ENCODE measurements around the gene SLC36A4.

The SLC36A4 gene

DNA sequence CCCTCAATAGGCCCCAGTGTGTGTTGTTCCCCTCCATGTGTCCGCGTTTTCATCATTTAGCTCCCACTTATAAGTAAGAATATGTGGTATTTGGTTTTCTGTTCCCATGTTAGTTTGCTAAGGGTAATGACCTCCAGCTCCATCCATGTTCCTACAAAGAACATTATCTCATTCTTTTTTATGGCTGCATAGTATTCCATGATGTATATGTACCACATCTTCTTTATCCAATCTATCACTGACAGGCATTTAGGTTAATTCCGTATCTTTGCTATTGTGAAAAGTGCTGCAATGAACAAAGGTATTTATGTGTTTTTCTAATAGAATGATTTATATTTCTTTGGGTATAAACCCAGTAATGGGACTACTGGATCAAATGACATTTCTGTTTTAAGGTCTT, 42.1 kb downstream of the SLC36A4 start:
- peaks cover 20% of the 10 kb centered on the region for H3K36me3 ChIP-seq (ENCODE audit: control insufficient read depth, insufficient read depth, low read length, severe bottlenecking)
- no peaks in the 10 kb centered on the region for H3K27me3 ChIP-seq (replicated peaks; ENCODE audit: control insufficient read depth, insufficient read depth, low read length)
- no peak overlapping the region for H3K9ac ChIP-seq (ENCODE audit: low read length)
- no peak for DNase-seq (ENCODE audit: low read depth)
- no peak overlapping the region for H3K4me3 ChIP-seq (ENCODE audit: low read length)
- no peaks in the 10 kb centered on the region for H3K9me3 ChIP-seq (ENCODE audit: control insufficient read depth, low read length)
- H3K4me1 ChIP-seq (ENCODE audit: control insufficient read depth, insufficient read depth, low read length), result no peaks in the 10 kb centered on the region

DNA sequence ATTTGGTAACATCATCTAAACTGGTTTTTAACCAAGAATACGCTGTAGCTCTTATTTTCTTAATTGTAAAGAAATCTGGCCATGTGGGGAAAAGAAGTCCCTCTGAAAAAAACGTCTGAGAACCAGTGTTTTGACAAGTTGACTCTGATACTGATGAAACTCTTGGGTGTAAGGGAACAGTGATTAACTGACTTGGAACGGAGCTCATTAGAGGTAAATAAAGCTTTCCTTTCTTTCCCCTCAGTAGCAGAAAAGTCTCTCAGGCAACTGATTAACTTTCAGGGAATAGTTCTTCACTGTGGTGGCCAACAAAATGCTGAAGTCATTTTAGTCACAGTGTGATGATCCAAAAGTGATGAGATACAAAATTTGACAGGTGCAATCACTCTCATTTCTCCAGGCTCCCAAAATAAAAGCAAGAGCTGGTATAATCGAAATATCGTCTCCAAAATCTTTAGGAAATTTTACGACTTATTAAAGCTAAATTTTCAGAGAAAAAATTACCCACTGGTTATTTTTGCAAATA, 52.3 kb downstream of the SLC36A4 start:
- no peak for DNase-seq (ENCODE audit: low read depth)
- Histone ChIP-seq H3K27me3 (replicated peaks; ENCODE audit: control insufficient read depth, insufficient read depth, low read length) (no peaks in the 10 kb centered on the region), H3K9ac (ENCODE audit: low read length) (no peak overlapping the region)

GRCh38 chr11:93143800-93144199, 54.0 kb downstream of the SLC36A4 start:
- Histone ChIP-seq H3K9ac (ENCODE audit: low read length) (no peak overlapping the region), H3K9me3 (ENCODE audit: control insufficient read depth, low read length) (no peaks in the 10 kb centered on the region), H3K4me1 (ENCODE audit: control insufficient read depth, insufficient read depth, low read length) (peaks cover 3% of the 10 kb centered on the region), H3K36me3 (ENCODE audit: control insufficient read depth, insufficient read depth, low read length, severe bottlenecking) (peaks cover 2% of the 10 kb centered on the region), H3K4me3 (ENCODE audit: low read length) (no peak overlapping the region), H3K27me3 (replicated peaks; ENCODE audit: control insufficient read depth, insufficient read depth, low read length) (no peaks in the 10 kb centered on the region)
- DNase-seq (ENCODE audit: low read depth), result peak; percentile 11

More for the DNA sequence above, 52.3 kb downstream of the SLC36A4 start:
- peaks cover 2% of the 10 kb centered on the region for H3K36me3 ChIP-seq (ENCODE audit: control insufficient read depth, insufficient read depth, low read length, severe bottlenecking)
- H3K9me3 ChIP-seq (ENCODE audit: control insufficient read depth, low read length), result no peaks in the 10 kb centered on the region
- H3K4me1 ChIP-seq (ENCODE audit: control insufficient read depth, insufficient read depth, low read length), result peaks cover 3% of the 10 kb centered on the region
- H3K4me3 ChIP-seq (ENCODE audit: low read length), result no peak overlapping the region

GRCh38 chr11:93143186-93143585, 54.6 kb downstream of the SLC36A4 start:
- Histone ChIP-seq H3K27me3 (replicated peaks; ENCODE audit: control insufficient read depth, insufficient read depth, low read length) (no peaks in the 10 kb centered on the region), H3K4me1 (ENCODE audit: control insufficient read depth, insufficient read depth, low read length) (peaks cover 3% of the 10 kb centered on the region), H3K4me3 (ENCODE audit: low read length) (no peak overlapping the region), H3K9ac (ENCODE audit: low read length) (no peak overlapping the region), H3K9me3 (ENCODE audit: control insufficient read depth, low read length) (no peaks in the 10 kb centered on the region), H3K36me3 (ENCODE audit: control insufficient read depth, insufficient read depth, low read length, severe bottlenecking) (peaks cover 2% of the 10 kb centered on the region)
- peak; percentile 45 for DNase-seq (ENCODE audit: low read depth)

- Histone ChIP-seq H3K9ac (ENCODE audit: low read length) (no peak overlapping the region), H3K27me3 (replicated peaks; ENCODE audit: control insufficient read depth, insufficient read depth, low read length) (no peaks in the 10 kb centered on the region), H3K36me3 (ENCODE audit: control insufficient read depth, insufficient read depth, low read length, severe bottlenecking) (no peaks in the 10 kb centered on the region), H3K9me3 (ENCODE audit: control insufficient read depth, low read length) (no peaks in the 10 kb centered on the region), H3K4me1 (ENCODE audit: control insufficient read depth, insufficient read depth, low read length) (peaks cover 18% of the 10 kb centered on the region), H3K4me3 (ENCODE audit: low read length) (no peak overlapping the region)
- DNase-seq (ENCODE audit: low read depth), result peak; percentile 66
These were observed 64.2 kb downstream of the SLC36A4 start for GRCh38 chr11:93133488-93134109.

GRCh38 chr11:93132836-93133235, 65.0 kb downstream of the SLC36A4 start:
- H3K4me1 ChIP-seq (ENCODE audit: control insufficient read depth, insufficient read depth, low read length), result peaks cover 18% of the 10 kb centered on the region

GRCh38 chr11:93131709-93132108, 66.1 kb downstream of the SLC36A4 start:
- Histone ChIP-seq H3K36me3 (ENCODE audit: control insufficient read depth, insufficient read depth, low read length, severe bottlenecking) (no peaks in the 10 kb centered on the region), H3K27me3 (replicated peaks; ENCODE audit: control insufficient read depth, insufficient read depth, low read length) (no peaks in the 10 kb centered on the region), H3K9me3 (ENCODE audit: control insufficient read depth, low read length) (no peaks in the 10 kb centered on the region), H3K4me1 (ENCODE audit: control insufficient read depth, insufficient read depth, low read length) (peaks cover 18% of the 10 kb centered on the region), H3K4me3 (ENCODE audit: low read length) (no peak overlapping the region), H3K9ac (ENCODE audit: low read length) (no peak overlapping the region)
- DNase-seq (ENCODE audit: low read depth), result no peak

More at GRCh38 chr11:93132836-93133235, 65.0 kb downstream of the SLC36A4 start:
- Histone ChIP-seq H3K27me3 (replicated peaks; ENCODE audit: control insufficient read depth, insufficient read depth, low read length) (no peaks in the 10 kb centered on the region), H3K4me3 (ENCODE audit: low read length) (no peak overlapping the region), H3K9me3 (ENCODE audit: control insufficient read depth, low read length) (no peaks in the 10 kb centered on the region), H3K9ac (ENCODE audit: low read length) (no peak overlapping the region), H3K36me3 (ENCODE audit: control insufficient read depth, insufficient read depth, low read length, severe bottlenecking) (no peaks in the 10 kb centered on the region)
- DNase-seq (ENCODE audit: low read depth), result peak; percentile 15

DNA sequence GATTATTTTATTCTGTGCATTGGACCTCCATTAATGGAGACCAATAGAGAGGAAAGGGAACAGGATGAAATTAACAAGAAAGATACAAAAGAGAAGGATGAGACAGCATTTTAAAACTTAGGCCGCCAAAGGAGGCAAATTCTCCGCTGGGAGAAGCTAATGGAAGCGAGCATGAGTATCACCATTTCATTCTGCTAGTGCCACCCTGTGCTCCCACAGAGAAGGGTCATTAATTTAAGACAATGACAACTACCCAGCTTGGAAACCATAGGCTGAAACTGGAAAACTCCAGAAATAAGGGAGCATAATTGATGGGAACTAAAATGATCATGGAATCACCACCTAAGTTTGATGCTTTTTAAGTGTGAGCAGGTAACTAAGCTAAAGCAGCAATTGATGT, 69.2 kb downstream of the SLC36A4 start:
- Histone ChIP-seq H3K27me3 (replicated peaks; ENCODE audit: control insufficient read depth, insufficient read depth, low read length) (no peaks in the 10 kb centered on the region), H3K4me3 (ENCODE audit: low read length) (no peak overlapping the region), H3K36me3 (ENCODE audit: control insufficient read depth, insufficient read depth, low read length, severe bottlenecking) (no peaks in the 10 kb centered on the region), H3K9ac (ENCODE audit: low read length) (no peak overlapping the region), H3K4me1 (ENCODE audit: control insufficient read depth, insufficient read depth, low read length) (peaks cover 16% of the 10 kb centered on the region), H3K9me3 (ENCODE audit: control insufficient read depth, low read length) (no peaks in the 10 kb centered on the region)
- no peak for DNase-seq (ENCODE audit: low read depth)

GRCh38 chr11:93123351-93123898, 74.4 kb downstream of the SLC36A4 start:
- no peak for DNase-seq (ENCODE audit: low read depth)
- Histone ChIP-seq H3K9me3 (ENCODE audit: control insufficient read depth, low read length) (no peaks in the 10 kb centered on the region), H3K4me1 (ENCODE audit: control insufficient read depth, insufficient read depth, low read length) (peaks cover 11% of the 10 kb centered on the region), H3K4me3 (ENCODE audit: low read length) (no peak overlapping the region), H3K36me3 (ENCODE audit: control insufficient read depth, insufficient read depth, low read length, severe bottlenecking) (no peaks in the 10 kb centered on the region), H3K9ac (ENCODE audit: low read length) (no peak overlapping the region), H3K27me3 (replicated peaks; ENCODE audit: control insufficient read depth, insufficient read depth, low read length) (no peaks in the 10 kb centered on the region)

- no peak overlapping the region for H3K4me3 ChIP-seq (ENCODE audit: low read length)
- no peaks in the 10 kb centered on the region for H3K9me3 ChIP-seq (ENCODE audit: control insufficient read depth, low read length)
- no peaks in the 10 kb centered on the region for H3K27me3 ChIP-seq (replicated peaks; ENCODE audit: control insufficient read depth, insufficient read depth, low read length)
- no peaks in the 10 kb centered on the region for H3K36me3 ChIP-seq (ENCODE audit: control insufficient read depth, insufficient read depth, low read length, severe bottlenecking)
- DNase-seq (ENCODE audit: low read depth), result no peak
- no peak overlapping the region for H3K9ac ChIP-seq (ENCODE audit: low read length)
- H3K4me1 ChIP-seq (ENCODE audit: control insufficient read depth, insufficient read depth, low read length), result peaks cover 11% of the 10 kb centered on the region
These were observed 75.1 kb downstream of the SLC36A4 start for GRCh38 chr11:93122535-93123235.

- no peak for DNase-seq (ENCODE audit: low read depth)
- H3K4me3 ChIP-seq (ENCODE audit: low read length), result no peak overlapping the region
- no peak overlapping the region for H3K9ac ChIP-seq (ENCODE audit: low read length)
- H3K4me1 ChIP-seq (ENCODE audit: control insufficient read depth, insufficient read depth, low read length), result peaks cover 5% of the 10 kb centered on the region
- H3K9me3 ChIP-seq (ENCODE audit: control insufficient read depth, low read length), result no peaks in the 10 kb centered on the region
- H3K27me3 ChIP-seq (replicated peaks; ENCODE audit: control insufficient read depth, insufficient read depth, low read length), result no peaks in the 10 kb centered on the region
- no peaks in the 10 kb centered on the region for H3K36me3 ChIP-seq (ENCODE audit: control insufficient read depth, insufficient read depth, low read length, severe bottlenecking)
These were observed 79.5 kb downstream of the SLC36A4 start for GRCh38 chr11:93118276-93118675.

Measured in adipocyte (in vitro differentiated cells).